ENCODE results near the gene USP9Y.
"Not testable (repeated sequence)": the region's sequence is repeated elsewhere in the genome, so short reads cannot be mapped to it uniquely, and the experiment has no call there.

Gene USP9Y

GRCh38 chrY:12701181-12701695, at the start of gene USP9Y:
TSS of gene USP9Y (plus strand) at chrY:12701231. CDS start at chrY:12709448, 8,217 bp downstream.
- CTCF ChIA-PET, result interaction anchor here (0.7 kb wide), 1 partner anchor 15 kb away, joined by 3 read pairs; no protein-coding TSS in a partner anchor
- no peak for DNase-seq (ENCODE audit: extremely low spot score)
- POLR2A ChIA-PET, result no interaction called here
- TF ChIP-seq CTCF (IDR thresholded peaks at IDR 0.05; ENCODE audit: control extremely low read depth, extremely low read depth, low read depth, missing control alignments), result no peak

GRCh38 chrY:12651621-12652036, 49.4 kb upstream of the USP9Y start:
- no peak for DNase-seq (ENCODE audit: extremely low spot score)
- CTCF ChIA-PET, result no interaction called here
- no peak for TF ChIP-seq CTCF (IDR thresholded peaks at IDR 0.05; ENCODE audit: control extremely low read depth, extremely low read depth, low read depth, missing control alignments)
- POLR2A ChIA-PET, result no interaction called here

GRCh38 chrY:12661745-12662681, 39.0 kb upstream of the USP9Y start:
- CTCF ChIA-PET, result no interaction called here
- DNase-seq (ENCODE audit: extremely low spot score), result peak; percentile 53
- POLR2A ChIA-PET, result no interaction called here
- TF ChIP-seq CTCF (IDR thresholded peaks at IDR 0.05; ENCODE audit: control extremely low read depth, extremely low read depth, low read depth, missing control alignments), result no peak

- no peak for TF ChIP-seq CTCF (IDR thresholded peaks at IDR 0.05; ENCODE audit: control extremely low read depth, extremely low read depth, low read depth, missing control alignments)
- DNase-seq (ENCODE audit: extremely low spot score), result peak; percentile 14
- ChIA-PET CTCF (no interaction called here), POLR2A (no interaction called here)
Observed at GRCh38 chrY:12662745-12663591, 38.1 kb upstream of the USP9Y start.

GRCh38 chrY:12663845-12664244, 37.2 kb upstream of the USP9Y start:
- DNase-seq (ENCODE audit: extremely low spot score); POLR2A ChIA-PET; CTCF ChIA-PET: not testable (repeated sequence)

GRCh38 chrY:12678111-12678510, 22.9 kb upstream of the USP9Y start:
- ChIA-PET POLR2A (no interaction called here), CTCF (no interaction called here)
- DNase-seq (ENCODE audit: extremely low spot score), result no peak
- TF ChIP-seq CTCF (IDR thresholded peaks at IDR 0.05; ENCODE audit: control extremely low read depth, extremely low read depth, low read depth, missing control alignments), result no peak
